Activated CD8-positive, alpha-beta memory T cell treated with anti-CD3 and anti-CD28 coated beads, Interleukin-2, amount 50 U/mL, for 24 hours (primary cell): ENCODE results near the gene KRTAP10-10.
"Not testable (repeated sequence)": the region's sequence is repeated elsewhere in the genome, so short reads cannot be mapped to it uniquely, and the experiment has no call there.

ENCODE experiments used
- DNase-seq: peaks from one replicate; pipeline ENCODE4 v3.0.0-alpha.2; 2020; ENCODE audit errors: extremely low read depth

Gene KRTAP10-10, protein sequence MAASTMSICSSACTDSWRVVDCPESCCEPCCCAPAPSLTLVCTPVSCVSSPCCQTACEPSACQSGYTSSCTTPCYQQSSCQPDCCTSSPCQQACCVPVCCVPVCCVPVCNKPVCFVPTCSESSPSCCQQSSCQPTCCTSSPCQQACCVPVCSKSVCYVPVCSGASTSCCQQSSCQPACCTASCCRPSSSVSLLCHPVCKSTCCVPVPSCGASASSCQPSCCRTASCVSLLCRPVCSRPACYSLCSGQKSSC

DNA sequence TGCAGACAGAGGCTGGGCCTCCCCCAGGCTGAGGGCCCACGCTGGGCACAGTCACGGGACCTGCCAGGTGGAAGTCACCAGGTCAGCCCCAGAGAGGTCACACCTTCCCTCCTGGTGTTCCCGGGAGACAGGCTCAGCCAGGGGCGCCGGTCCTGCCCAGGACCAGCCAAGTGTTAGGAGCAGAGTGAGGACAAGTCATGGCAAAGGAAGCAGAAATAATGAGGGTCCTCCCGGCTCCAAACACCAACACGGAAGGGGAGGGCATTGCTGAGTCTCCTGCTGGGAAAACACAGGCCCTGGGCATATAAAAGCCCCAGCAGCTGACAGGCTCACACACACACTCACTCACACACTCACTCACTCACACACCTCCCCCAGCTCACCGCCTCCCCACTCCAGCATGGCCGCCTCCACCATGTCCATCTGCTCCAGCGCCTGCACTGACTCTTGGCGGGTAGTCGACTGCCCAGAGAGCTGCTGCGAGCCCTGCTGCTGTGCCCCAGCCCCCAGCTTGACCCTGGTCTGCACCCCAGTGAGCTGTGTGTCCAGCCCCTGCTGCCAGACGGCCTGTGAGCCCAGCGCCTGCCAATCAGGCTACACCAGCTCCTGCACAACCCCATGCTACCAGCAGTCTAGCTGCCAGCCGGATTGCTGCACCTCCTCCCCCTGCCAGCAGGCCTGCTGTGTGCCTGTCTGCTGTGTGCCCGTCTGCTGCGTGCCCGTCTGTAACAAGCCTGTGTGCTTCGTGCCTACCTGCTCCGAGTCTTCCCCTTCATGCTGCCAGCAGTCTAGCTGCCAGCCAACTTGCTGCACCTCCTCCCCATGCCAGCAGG is at the start of gene KRTAP10-10:
KRTAP10-10 (plus strand) TSS at position 339 of the 833 bp plus-strand sequence; CDS start at position 401, 62 bp downstream.
- no peak for DNase-seq

DNA sequence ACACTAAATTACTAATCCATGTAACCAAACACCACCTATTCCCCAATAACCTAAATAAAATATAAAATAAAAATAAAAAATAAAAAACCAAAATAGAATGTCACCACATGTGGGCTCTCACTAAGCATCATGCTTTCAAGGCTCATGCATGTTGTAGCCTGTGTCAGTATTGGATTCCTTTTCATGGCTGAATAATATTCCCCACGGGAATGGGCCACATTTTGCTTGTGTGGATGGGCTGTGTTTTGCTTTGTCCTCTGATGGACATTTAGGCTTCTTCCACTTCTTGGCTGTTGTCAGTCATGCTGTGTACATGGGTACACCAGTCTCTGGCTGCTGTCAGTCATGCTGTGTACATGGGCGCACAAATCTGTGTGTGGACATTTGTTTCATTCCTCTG is 48.1 kb upstream of the KRTAP10-10 start:
- no peak for DNase-seq

DNA sequence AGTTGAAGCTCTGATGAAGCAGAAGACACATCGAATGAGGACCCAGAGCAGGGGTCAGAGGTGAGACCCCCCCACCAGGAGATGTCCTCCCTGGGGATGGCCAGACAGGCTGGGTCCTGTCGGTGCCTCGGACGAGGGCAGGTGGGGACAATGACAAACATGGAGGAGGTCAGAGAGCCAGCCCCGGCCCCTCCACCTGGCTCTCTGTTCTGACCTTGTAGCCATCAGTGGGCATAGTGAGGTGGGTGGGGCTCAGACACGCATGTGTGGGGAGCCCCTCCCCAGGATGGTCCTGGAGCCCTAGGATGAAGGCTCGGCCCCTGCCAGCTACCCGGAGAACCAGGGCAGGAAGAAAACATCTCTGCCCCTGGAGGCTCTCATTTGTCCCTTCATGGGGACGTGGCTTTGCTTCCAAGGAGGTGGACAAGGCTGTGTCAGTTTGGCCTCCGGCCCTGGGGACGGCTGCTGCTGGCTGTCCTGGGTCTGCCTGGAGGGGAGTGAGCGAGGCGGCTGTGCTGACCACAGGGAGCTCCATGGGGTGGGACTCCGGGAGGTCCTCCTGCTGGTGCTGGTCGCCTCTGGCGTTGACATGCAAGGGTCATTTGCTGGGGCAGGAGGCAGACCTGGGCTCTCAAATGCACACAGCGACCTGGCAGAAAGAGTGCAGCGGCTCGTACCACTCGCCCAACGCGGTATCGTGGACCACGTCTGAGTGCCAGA is 47.4 kb upstream of the KRTAP10-10 start:
- no peak for DNase-seq

DNA sequence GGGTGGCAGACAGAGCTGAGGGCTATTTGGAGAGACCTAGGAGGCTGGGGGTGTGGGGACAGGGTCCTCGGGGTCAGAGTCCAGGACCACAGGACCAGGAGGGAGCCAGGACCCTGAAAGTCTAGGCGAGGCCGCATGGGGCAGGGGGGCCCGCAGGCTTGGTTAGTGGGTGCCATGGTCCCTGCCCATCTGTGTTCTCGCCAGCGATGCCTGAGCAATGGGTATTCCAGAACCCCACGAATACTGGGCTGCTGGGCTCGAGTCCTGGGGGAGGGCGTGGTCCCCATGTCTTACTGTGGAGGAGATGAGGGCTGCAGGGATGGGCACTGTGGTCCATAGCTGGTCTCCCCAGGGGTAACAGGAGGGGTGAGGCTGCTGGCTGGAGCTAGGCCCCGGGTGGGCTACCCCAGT is 46.8 kb upstream of the KRTAP10-10 start:
- DNase-seq, result no peak

DNA sequence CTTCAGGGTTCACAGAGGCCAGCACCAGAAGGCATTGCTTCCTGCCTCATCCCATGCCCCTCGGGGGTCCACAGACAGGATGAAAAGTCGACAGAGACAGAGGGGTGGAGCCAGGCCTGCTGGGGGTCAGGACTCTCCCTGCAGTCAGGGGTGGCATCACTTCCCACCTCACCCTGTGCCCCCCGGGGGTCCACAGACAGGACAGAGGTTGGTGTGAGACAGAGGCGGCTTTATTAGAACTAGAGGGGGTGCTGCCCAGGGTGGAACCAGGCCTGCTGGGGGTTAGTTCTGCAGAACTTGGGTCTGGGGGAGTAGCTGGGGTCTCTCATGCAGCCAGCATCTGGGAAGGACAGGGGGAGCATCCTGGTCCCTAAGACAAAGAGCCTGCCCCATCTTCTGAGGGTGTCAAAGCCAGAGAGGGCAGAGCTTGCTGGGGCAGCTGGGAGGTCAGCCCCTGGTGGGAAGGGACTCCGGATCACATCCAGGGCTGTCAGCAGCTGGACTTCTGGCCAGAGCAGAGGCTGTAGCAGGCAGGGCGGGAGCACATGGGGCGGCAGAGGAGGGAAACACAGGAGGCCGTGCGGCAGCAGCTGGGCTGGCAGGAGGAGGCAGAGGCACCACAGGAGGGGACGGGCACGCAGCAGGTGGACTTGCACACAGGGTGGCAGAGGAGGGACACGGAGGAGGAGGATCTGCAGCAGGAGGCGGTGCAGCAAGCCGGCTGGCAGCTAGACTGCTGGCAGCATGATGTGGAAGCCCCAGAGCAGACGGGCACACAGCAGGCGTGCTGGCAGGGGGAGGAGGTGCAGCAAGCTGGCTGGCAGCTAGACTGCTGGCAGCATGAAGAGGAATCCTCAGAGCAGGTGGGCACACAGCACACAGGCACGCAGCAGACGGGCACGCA is 46.0 kb upstream of the KRTAP10-10 start:
- DNase-seq, result not testable (repeated sequence)

DNA sequence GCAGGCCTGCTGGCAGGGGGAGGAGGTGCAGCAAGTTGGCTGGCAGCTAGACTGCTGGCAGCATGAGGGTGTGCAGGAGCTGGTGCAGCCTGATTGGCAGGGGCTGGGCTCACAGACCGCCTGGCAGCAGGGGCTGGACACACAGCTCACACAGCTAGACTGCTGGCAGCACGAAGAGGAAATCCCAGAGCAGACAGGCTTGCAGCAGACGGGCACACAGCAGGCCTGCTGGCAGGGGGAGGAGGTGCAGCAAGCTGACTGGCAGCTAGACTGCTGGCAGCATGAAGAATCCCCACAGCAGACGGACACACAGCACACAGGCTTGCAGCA is 45.4 kb upstream of the KRTAP10-10 start:
- DNase-seq, result not testable (repeated sequence)

DNA sequence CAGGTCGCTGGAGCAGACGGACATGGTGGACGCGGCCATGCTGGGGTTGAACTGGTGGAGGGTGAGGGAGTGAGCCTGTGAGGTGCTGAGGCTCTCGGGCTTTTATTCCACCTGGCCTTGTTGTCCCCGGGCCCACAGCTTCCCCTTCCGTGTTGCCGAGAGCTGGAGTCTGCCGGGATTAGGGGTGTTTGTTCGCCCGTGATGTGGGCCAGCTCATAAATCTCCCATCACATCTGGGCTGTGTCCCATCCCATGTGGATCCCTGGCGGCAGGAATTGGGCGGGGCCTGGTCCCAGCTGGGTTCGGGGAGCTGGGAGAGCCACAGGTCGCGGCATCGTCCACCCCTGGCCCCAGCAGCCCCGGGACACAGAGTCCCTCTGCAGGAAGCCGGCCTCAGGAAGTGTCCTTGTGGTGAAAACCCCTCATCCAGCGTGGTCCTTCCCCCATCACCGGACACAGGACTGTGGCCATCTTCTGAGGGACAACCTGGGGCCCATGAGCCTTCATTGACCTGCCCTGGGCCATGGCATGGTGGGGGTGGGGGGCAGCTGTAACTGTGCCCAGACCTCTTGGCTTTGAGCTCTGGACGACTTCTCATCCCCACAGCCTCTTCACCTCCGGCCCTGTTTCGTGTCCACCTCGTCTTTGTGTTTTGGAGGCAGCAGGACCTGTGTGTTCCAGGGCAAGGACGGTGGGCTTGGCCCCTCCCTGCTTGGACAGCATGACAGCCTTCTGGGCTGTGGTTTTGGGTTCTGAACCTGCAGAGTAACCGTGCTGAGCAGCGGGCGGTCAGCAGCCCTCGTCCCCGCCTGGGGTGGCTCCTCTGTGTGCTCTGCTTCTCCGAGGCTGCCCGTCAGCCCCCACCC is 44.5 kb upstream of the KRTAP10-10 start, which contains the start of gene KRTAP10-6:
KRTAP10-6 (minus strand) TSS at position 60 of the 866 bp plus-strand sequence; CDS start at position 39, 21 bp downstream.
- DNase-seq, result no peak

DNA sequence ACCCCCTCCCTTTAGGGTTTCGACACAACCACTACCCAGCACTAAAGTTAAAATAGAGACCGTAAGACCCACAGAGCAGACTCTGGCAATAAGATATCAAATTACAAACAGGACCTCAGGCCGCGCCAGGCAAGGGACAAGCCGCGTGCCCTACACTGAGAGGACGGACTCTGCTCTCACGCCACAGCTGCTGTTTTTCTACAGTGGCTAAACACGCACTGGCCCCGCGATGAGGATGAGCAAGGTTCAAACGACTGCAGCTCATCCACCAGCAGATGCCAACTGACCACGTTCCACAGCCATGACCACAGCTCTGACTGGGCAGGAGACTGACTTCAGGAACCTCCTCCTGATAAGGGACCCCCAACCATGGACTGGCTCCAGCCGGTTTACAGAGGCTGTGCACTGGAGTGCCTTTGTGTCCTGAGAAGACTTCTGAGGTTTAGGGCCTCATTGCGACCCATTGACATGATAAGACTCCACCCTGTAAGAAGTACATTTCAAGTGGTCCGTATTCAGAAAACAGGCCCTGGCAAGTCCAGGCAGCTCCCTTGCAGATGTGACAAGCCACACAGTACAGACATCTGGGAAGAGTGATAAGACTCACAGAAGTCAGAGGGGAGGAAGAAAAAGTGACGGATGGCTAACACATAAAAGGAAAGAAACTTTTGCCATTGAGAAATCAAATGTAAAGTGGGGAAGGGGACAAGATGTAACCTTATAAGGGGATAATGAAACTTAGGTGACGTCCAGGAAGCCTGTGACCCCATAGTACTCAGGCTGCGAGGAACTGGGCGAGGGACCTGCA is 43.4 kb upstream of the KRTAP10-10 start:
- DNase-seq, result no peak

DNA sequence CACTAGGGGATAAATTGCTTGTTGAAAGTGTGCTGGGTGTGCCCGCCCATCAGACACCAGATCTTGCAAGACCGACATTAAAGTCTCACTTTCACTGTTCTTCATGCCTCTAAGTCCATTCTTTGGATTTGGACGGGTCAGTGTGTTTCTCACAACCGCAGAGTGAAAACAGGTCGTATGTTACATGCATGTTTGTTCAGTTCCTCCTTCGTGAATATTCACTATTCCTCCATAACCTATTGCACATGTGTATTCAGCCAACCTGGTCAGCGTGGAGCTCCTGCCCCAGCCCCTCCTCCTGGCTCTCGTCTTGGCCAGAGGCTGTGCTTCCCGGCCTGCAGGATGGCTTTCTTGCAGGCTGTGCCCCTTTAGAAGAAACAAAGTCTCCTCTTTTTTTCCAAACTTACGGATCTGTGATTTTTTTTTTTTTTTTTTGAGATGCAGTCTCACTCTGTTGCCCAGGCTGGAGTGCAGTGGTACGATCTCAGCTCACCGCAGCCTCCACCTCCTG is 42.7 kb upstream of the KRTAP10-10 start:
- DNase-seq, result no peak

DNA sequence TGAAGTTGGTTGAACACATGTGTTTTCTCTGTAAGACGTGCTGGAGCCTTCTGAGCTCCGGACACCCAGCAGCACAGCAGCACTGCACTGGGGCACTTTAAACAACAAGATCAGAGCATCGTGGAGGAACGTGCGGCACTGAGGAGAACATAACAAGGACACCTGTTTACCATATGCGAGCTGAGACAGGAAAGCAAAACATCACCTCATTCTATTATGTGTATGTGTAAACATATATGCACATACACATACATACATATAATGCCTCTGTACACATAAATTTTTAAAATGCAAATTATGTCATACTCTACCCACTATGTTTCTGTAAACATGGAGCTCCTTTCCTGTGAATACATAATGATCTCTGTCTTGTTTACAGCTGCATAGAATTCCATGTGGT is 41.6 kb upstream of the KRTAP10-10 start:
- DNase-seq, result no peak

DNA sequence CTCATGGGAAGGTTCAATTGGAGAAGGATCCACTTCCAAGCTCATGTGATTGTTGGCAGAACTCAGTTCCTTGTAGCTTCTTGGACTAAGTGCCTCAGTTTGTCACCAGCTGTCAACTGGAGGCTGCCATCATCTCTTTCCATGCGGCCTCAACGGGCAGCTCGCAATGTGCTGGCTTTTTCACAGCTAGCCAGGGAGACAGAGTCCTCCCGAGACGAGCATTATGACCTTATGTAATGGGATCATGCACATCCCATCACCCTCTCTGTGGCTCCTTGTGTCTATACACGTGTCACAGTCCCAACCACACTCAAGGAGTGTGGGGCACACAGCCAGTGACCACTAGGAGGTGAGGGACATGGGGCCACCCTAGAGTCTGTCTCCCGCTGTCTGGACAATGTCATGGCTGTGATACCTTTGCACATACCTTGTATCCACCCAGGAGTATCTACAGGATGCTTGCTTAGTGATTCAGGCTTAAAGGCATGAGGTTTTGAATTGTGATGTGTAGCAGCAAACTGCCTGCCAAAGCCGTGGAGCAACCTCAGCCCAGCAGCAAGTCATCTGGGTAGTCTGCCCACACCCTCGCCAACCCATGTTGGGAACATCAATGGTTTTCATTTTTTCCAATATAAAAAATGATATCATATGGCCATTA is 41.0 kb upstream of the KRTAP10-10 start:
- DNase-seq, result no peak

DNA sequence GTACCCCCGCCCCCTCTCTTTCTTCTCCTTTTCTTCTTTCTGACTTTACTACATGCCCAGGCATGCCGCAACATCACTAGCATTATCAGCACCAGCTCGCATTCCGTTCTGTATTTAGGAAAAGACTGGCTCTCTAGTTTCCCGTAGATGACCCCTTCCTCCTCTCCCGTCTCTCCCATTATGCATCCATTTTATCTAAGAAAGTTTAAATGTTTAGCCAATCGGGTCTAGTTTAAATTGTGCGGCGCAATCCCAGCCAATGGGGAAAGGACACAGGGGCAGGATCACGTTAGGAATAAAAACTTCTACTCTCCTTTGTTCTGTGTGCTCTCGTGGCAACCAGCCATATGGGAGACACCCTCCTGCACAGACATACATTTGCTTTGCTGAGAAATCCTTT is 39.1 kb upstream of the KRTAP10-10 start:
- no peak for DNase-seq

DNA sequence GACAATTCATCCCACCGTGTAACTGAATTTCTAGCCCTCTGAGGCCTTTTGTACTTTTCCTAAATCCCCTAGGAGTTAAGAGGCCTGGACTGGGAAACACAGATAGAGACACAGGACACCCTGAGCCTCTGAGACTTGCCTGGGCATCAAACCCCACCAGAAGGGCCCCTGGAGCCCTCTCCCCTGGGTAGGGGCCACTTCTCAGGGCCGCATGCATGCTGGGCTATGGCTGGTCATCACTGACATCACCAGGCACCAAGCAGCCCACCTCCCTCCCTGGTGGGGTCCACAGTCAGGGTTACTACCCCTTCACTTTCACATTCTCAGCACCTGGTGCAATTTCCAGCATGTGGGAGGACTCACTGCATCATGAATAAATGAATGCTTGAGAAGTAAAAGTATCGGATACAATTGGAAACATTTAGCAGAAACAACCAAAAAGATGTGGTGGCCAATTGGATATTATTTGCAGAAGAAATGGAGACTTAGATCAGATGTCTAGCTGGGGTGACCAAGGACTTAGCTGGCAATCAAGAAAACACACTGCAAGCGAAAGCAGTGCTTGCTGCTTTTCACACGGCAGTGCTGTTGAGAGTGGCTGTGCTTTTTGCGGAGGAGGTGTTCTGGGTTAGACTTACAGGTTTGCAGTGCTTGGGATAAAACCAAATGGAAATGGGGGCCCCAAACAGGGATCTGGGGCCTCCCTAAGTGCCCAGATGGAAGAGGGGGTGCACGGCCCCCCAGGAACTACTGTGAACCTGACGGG is 37.7 kb upstream of the KRTAP10-10 start:
- DNase-seq, result no peak

DNA sequence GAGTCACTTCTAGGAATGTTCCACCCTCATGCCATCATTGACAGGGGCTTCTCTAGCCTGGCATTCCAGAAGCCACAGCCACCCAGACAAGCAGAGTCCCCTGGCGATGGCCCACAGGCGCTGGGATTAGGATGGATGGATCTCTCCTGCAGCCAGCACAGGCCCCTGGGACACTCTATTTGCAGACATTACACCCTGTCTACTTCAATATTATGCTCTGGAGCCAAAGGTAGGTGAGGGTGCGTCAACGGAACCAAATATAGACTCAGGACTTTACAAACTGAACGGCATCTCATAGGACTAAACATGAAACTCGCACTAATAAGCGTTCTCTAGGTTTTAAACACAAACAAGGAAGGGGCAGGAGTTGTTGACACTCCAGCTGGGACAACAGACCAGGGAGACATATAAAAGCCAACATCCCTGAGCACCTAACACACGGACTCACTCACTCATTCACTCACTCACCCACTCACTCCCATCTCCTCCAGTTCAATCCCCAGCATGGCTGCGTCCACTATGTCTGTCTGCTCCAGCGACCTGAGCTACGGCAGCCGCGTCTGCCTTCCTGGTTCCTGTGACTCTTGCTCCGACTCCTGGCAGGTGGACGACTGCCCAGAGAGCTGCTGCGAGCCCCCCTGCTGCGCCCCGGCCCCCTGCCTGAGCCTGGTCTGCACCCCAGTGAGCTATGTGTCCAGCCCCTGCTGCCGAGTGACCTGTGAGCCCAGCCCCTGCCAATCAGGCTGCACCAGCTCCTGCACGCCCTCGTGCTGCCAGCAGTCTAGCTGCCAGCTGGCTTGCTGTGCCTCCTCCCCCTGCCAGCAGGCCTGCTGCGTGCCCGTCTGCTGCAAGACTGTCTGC is 36.8 kb upstream of the KRTAP10-10 start, which contains the start of gene KRTAP10-7:
KRTAP10-7 (plus strand) TSS at position 480 of the 861 bp plus-strand sequence; CDS start at position 505, 25 bp downstream.
- not testable (repeated sequence) for DNase-seq

DNA sequence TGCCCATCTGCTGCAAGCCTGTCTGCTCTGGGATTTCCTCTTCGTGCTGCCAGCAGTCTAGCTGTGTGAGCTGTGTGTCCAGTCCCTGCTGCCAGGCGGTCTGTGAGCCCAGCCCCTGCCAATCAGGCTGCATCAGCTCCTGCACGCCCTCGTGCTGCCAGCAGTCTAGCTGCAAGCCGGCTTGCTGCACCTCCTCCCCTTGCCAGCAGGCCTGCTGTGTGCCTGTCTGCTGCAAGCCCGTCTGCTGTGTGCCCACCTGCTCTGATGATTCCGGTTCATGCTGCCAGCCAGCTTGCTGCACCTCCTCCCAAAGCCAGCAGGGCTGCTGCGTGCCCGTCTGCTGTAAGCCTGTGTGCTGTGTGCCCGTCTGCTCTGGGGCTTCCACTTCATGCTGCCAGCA is 36.1 kb upstream of the KRTAP10-10 start:
- DNase-seq, result not testable (repeated sequence)

DNA sequence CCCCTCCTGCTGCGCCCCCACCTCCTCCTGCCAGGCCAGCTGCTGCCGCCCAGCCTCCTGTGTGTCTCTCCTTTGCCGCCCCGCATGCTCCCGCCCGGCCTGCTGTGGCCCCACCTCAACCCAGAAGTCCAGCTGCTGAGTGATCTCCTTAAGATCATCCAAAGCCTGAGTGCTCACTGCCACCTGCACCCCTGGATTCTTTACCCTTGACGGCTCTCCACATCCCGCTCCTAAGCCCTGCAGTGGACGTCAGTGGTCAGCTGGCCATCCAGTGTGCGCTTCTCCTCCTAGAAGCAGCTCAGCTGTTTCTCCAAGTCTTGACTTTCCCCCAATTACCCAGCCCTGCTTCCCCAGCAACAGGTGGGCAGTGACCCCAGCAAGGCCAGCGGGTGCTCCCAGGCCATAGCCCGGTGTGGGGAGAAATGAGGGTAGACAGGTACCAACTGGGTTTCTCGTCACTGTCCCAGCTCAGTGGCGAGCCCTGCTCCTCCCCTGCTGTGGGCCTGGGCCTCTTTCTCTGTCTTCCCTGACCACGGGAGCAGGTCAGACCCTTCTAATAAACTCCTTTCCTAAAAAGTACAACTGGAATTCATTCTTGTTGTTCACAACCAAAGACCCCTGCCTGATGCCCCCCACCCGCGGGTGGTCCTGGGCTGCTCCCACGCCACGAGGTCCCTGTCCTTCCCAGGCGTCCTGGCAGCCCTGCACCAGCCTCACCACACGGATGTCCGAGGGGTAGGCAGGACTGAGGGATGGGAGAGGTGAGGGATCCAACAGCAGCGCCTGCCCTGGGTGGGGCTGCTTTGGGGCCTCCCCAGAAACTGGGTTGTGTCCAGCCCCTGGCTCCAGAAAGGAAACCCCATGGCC is 35.3 kb upstream of the KRTAP10-10 start:
- no peak for DNase-seq
